NT2/D1 (cell line): ENCODE measurements around the gene TRIM15.
"Not testable (repeated sequence)": the region's sequence is repeated elsewhere in the genome, so short reads cannot be mapped to it uniquely, and the experiment has no call there.

Experiments used
- DNase-seq: peaks from one replicate; pipeline ENCODE4 v3.0.0-alpha.2; 2011; ENCODE audit warnings: low read depth, low spot score
- H3K27me3 ChIP-seq: 2 replicates; pipeline ENCODE4 v1.6.0; 2011; ENCODE audit warnings: mild to moderate bottlenecking; ENCODE audit not compliant: insufficient read length, insufficient read depth
- H3K36me3 ChIP-seq: 2 replicates; pipeline ENCODE4 v1.6.1; 2011; ENCODE audit warnings: mild to moderate bottlenecking, low read length, mixed read lengths; ENCODE audit not compliant: insufficient read depth, insufficient read length
- H3K4me1 ChIP-seq: 2 replicates; pipeline ENCODE4 v1.5.1; 2011; ENCODE audit not compliant: insufficient read depth, insufficient read length
- H3K4me3 ChIP-seq: 2 replicates; pipeline ENCODE4 v1.5.1; 2011; ENCODE audit warnings: low read depth; ENCODE audit not compliant: insufficient read length
- H3K9ac ChIP-seq: 2 replicates; pipeline ENCODE4 v1.6.0; 2011; ENCODE audit warnings: low read depth; ENCODE audit not compliant: insufficient read length
- H3K9me3 ChIP-seq: 2 replicates; pipeline ENCODE4 v1.5.1; 2011; ENCODE audit warnings: mild to moderate bottlenecking, low read length; ENCODE audit not compliant: insufficient read depth
- SUZ12 ChIP-seq: IDR thresholded peaks from 2 replicates; pipeline ENCODE4 v1.6.1; 2011; ENCODE audit not compliant: insufficient read length, insufficient read depth; ENCODE audit errors: extremely low read depth
- YY1 ChIP-seq: IDR thresholded peaks from 2 replicates; pipeline ENCODE4 v1.6.1; 2011; ENCODE audit not compliant: insufficient read length, insufficient read depth
- ZNF274 ChIP-seq: IDR thresholded peaks from 2 replicates; pipeline ENCODE4 v1.6.1; 2011; ENCODE audit warnings: mild to moderate bottlenecking, low read depth, low read length

TRIM15 gene

DNA sequence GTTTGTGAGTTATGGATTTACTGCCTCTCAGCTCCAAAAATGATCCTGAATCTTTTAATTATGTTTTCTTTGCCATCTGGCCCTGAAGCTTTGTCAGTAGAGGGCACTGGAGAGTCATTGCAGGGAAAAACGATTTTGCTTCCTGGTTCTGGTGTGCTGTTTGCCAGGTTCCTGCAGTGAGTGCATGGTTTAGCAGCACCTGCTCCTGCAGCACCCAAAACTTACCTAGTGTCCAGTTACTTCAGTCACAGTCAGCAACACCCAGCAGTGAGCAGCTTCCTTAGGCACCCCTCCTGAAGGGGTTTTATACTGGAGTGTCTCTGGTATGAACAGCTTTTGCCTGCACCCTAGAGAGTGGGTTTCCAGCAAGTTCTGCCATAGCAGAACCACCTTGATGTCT lies 55.9 kb downstream of the TRIM15 start:
- Histone ChIP-seq H3K9ac (no peak overlapping the region), H3K9me3 (peaks cover 21% of the 10 kb centered on the region), H3K36me3 (no peaks in the 10 kb centered on the region), H3K4me3 (no peak overlapping the region), H3K4me1 (no peaks in the 10 kb centered on the region), H3K27me3 (no peaks in the 10 kb centered on the region)
- no peak for DNase-seq
- TF ChIP-seq SUZ12 (no peak), ZNF274 (no peak), YY1 (no peak)

DNA sequence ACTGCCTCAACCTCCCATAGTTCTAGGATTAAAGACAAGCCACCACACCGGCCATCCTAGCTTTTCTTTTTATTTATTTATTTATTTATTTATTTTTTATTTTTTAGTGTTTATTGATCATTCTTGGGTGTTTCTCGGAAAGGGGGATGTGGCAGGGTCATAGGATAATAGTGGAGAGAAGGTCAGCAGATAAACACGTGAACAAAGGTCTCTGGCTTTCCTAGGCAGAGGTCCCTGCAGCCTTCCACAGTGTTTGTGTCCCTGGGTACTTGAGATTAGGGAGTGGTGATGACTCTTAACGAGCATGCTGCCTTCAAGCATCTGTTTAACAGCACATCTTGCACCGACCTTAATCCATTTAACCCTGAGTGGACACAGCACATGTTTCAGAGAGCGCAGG lies 58.0 kb downstream of the TRIM15 start:
- H3K4me1 ChIP-seq: not testable (repeated sequence)

DNA sequence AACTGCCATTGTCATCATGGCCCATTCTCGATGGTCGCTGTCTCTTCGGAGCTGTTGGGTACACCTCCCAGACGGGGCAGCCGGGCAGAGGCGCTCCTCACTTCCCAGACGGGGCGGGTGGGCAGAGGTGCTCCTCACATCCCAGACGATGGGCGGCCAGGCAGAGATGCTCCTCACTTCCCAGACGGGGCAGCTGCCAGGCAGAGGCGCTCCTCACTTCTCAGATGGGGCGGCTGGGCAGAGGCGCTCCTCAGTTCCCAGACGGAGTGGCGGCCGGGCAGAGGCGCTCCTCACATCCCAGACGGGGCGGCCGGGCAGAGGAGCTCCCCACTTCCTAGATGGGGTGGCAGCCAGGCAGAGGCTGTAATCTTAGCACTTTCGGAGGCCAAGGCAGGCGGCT lies 58.6 kb downstream of the TRIM15 start:
- H3K9me3 ChIP-seq: peaks cover 21% of the 10 kb centered on the region
- H3K36me3 ChIP-seq, H3K9ac ChIP-seq, H3K4me1 ChIP-seq, H3K4me3 ChIP-seq, DNase-seq, H3K27me3 ChIP-seq: not testable (repeated sequence)

More for the DNA sequence above, 58.0 kb downstream of the TRIM15 start:
- H3K4me3 ChIP-seq, H3K27me3 ChIP-seq, H3K36me3 ChIP-seq, H3K9ac ChIP-seq, DNase-seq: not testable (repeated sequence)
- H3K9me3 ChIP-seq: peaks cover 21% of the 10 kb centered on the region
